IMR-90 (cell line): Measurements from ENCODE around the gene CD2AP.

Experiments used
- BHLHE40 ChIP-seq: fragments of 150-350 bp; IDR thresholded peaks from 2 replicates; pipeline ENCODE4 v1.6.1; 2016; ENCODE audit warnings: mild to moderate bottlenecking, low read depth, low read length
- MAFK ChIP-seq: IDR thresholded peaks from 2 replicates; pipeline ENCODE4 v1.6.1; 2012; ENCODE audit warnings: low read depth, low read length, improper control_type of control experiment
- MXI1 ChIP-seq: IDR thresholded peaks from 2 replicates; pipeline ENCODE4 v1.6.1; 2012; ENCODE audit warnings: low read depth, mild to moderate bottlenecking, low read length, moderate library complexity, borderline replicate concordance
- POLR2A ChIP-seq: IDR thresholded peaks from 2 replicates; pipeline ENCODE4 v1.6.1; 2012; ENCODE audit warnings: mild to moderate bottlenecking, low read depth, low read length
- RAD21 ChIP-seq: IDR thresholded peaks from 2 replicates; pipeline ENCODE4 v1.6.1; 2012; ENCODE audit warnings: low read length, improper control_type of control experiment
- SMC3 ChIP-seq: fragments of 150-350 bp; IDR thresholded peaks from 2 replicates; pipeline ENCODE4 v1.6.1; 2016; ENCODE audit warnings: low read depth, mild to moderate bottlenecking, antibody characterized with exemption, low read length, moderate library complexity
- TF ChIP-seq, protein P1 (sequence below): conservative IDR thresholded peaks from 2 replicates; pipeline ENCODE4 v1.5.1; 2012; ENCODE audit warnings: mild to moderate bottlenecking, low read depth, low read length, improper control_type of control experiment

DNA sequence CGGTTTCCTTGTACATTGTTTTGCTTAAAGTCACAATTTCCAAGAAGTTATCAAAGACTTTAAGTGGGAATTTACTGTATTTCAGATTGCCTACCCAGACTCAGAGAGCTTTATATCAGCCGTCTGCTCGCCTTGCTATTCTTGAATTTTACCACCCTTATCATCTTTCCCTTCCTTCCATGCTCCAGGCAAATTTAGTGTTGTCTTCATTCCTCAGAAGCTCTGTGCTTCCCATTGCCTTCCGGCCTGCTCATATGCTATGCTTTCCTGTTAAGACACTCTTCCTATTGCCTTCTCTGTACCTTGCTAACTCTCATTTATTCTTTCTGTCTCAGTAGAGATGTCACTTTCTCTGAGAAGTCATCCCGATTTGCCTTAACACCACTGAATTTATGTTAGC is 52.1 kb downstream of the CD2AP start:
- TF ChIP-seq, protein P1, sequence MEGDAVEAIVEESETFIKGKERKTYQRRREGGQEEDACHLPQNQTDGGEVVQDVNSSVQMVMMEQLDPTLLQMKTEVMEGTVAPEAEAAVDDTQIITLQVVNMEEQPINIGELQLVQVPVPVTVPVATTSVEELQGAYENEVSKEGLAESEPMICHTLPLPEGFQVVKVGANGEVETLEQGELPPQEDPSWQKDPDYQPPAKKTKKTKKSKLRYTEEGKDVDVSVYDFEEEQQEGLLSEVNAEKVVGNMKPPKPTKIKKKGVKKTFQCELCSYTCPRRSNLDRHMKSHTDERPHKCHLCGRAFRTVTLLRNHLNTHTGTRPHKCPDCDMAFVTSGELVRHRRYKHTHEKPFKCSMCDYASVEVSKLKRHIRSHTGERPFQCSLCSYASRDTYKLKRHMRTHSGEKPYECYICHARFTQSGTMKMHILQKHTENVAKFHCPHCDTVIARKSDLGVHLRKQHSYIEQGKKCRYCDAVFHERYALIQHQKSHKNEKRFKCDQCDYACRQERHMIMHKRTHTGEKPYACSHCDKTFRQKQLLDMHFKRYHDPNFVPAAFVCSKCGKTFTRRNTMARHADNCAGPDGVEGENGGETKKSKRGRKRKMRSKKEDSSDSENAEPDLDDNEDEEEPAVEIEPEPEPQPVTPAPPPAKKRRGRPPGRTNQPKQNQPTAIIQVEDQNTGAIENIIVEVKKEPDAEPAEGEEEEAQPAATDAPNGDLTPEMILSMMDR, result no peak
- TF ChIP-seq BHLHE40, result no peak
- TF ChIP-seq RAD21, result no peak
- TF ChIP-seq SMC3, result no peak
- no peak for TF ChIP-seq POLR2A
- no peak for TF ChIP-seq MXI1
- TF ChIP-seq MAFK, result no peak
